Mucosa of descending colon (tissue), 3 donors: Measurements from ENCODE around the gene IL1RL1. TPM values are rescaled to one million over a fixed set of nuclear protein-coding genes. Genes with fewer than 3 reads are reported as not detected.

Experiments used
- ATAC-seq: fragments of 200-7000 bp; cut with Tn5 transposase; one replicate; pipeline ENCODE4 v1.9.1; 2020; ENCODE audit warnings: mild to moderate bottlenecking, moderate library complexity
- DNase-seq, 3 donors: peaks; one replicate each; pipeline ENCODE4 v3.0.0-alpha.2; 2020
- H3K36me3 ChIP-seq: fragments of 200-600 bp; one replicate; pipeline ENCODE4 v1.8.0; 2021; ENCODE audit warnings: low read depth, mild to moderate bottlenecking
- H3K4me1 ChIP-seq: fragments of 200-600 bp; one replicate; pipeline ENCODE4 v1.8.0; 2021; ENCODE audit warnings: low read depth, mild to moderate bottlenecking
- H3K4me3 ChIP-seq: fragments of 200-600 bp; one replicate; pipeline ENCODE4 v1.8.0; 2021; ENCODE audit warnings: mild to moderate bottlenecking
- H3K9me3 ChIP-seq: fragments of 200-600 bp; one replicate; pipeline ENCODE4 v1.8.0; 2021; ENCODE audit warnings: mild to moderate bottlenecking
- CTCF ChIP-seq: fragments of 200-600 bp; IDR thresholded peaks from one replicate; pipeline ENCODE4 v1.8.0; 2022; ENCODE audit warnings: antibody characterized with exemption, mild to moderate bottlenecking
- intact Hi-C, 2 donors: fragments of 100-400 bp; cut with DNase I in 1 of 2; cut with micrococcal nuclease in 1 of 2; formaldehyde crosslinking; loops; one replicate each; pipeline versions ENCODE4 v1.11.0 to v1.11.1; 2022; cut with DNase I, micrococcal nuclease
- total RNA-seq, 3 donors: library from RNA; stranded (reverse); fragmentation: NEBNext Ultra II Directional in 2 of 3; extraction: Animal tissue kit (Norgen Biotek cat#: 25700) in 2 of 3; gene quantifications; one replicate each; pipeline versions ENCODE4 v1.2.1 to v1.2.4, GENCODE V29; 2021 to 2023
- donor health status: DM: no; HTN: no; CAD: no; lungs with moderate emphysema.
- donor health status: DM: no; HTN: no; CAD: no.
- donor health status: DM: no; HTN: yes; CAD: no.

IL1RL1 gene
- total RNA-seq, 3 donors from 2014 or later = 0.93 to 7.1 (median 5.9) TPM

- intact Hi-C loops = no loop called here
- TF ChIP-seq CTCF = no peak
- Histone ChIP-seq H3K4me3 (no peak overlapping the region), H3K9me3 (no peaks in the 10 kb centered on the region), H3K36me3 (no peaks in the 10 kb centered on the region), H3K4me1 (no peaks in the 10 kb centered on the region)
- ATAC-seq (no peak), DNase-seq (no peak)
Observed at GRCh38 chr2:102337012-102337411, 25.6 kb downstream of the IL1RL1 start.

GRCh38 chr2:102337481-102338386 lies 26.4 kb downstream of the IL1RL1 start:
- H3K4me1 ChIP-seq = no peaks in the 10 kb centered on the region
- intact Hi-C loops = no loop called here
- H3K36me3 ChIP-seq = no peaks in the 10 kb centered on the region
- DNase-seq (no peak), ATAC-seq (no peak)
- no peak for TF ChIP-seq CTCF
- no peaks in the 10 kb centered on the region for H3K9me3 ChIP-seq
- no peak overlapping the region for H3K4me3 ChIP-seq

DNA sequence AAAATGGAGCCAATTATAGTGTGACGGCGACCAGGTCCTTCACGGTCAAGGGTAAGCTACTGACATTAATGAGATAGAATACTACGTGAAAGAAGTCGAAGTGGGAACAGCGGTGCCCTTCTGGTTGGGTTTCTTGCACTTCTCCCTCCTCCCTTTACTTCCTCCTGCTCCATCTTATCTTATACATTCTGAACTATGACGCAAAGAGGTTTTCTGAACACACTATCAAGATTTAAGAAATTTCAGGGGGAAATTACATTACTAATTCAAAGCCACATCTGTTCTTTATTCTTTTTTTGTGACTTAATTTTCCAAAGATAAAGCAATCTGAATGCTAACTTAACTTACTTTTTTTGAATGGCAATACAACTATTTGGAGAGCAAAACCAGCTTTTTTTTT lies 29.4 kb downstream of the IL1RL1 start:
- intact Hi-C loops = no loop called here
- Histone ChIP-seq H3K9me3 (no peaks in the 10 kb centered on the region), H3K4me1 (no peaks in the 10 kb centered on the region), H3K4me3 (no peak overlapping the region), H3K36me3 (no peaks in the 10 kb centered on the region)
- ATAC-seq = no peak
- TF ChIP-seq CTCF = no peak
- DNase-seq = no peak

- H3K36me3 ChIP-seq = no peaks in the 10 kb centered on the region
- H3K4me1 ChIP-seq = no peaks in the 10 kb centered on the region
- no peak overlapping the region for H3K4me3 ChIP-seq
- ATAC-seq (no peak), DNase-seq (no peak)
- no peak for TF ChIP-seq CTCF
- intact Hi-C loops = no loop called here
- H3K9me3 ChIP-seq = no peaks in the 10 kb centered on the region
Observed at GRCh38 chr2:102342888-102343287, 31.5 kb downstream of the IL1RL1 start.

DNA sequence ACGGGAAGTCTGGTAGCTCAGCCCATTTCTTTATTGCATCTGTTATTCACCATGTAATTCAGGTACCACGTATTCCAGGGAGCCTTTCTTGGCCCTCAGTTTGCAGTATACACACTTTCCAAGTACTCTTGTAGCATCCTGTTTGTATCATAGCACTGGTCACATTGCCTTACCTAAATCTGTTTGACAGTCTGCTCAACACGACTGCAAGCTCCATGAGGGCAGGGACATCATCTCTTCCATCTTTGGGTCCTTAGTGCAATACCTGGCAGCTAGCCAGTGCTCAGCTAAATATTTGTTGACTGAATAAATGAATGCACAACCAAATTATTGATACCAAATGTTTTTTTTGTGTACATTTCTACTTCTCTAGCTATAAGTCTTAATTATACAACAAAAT lies 33.0 kb downstream of the IL1RL1 start:
- DNase-seq (no peak), ATAC-seq (no peak)
- no peaks in the 10 kb centered on the region for H3K9me3 ChIP-seq
- no peak for TF ChIP-seq CTCF
- intact Hi-C loops = no loop called here
- H3K4me1 ChIP-seq = no peaks in the 10 kb centered on the region
- no peak overlapping the region for H3K4me3 ChIP-seq
- H3K36me3 ChIP-seq = no peaks in the 10 kb centered on the region
